ENCODE measurements around the gene ASB13.
"Not testable (repeated sequence)": the region's sequence is repeated elsewhere in the genome, so short reads cannot be mapped to it uniquely, and the experiment has no call there.

ASB13 gene

DNA sequence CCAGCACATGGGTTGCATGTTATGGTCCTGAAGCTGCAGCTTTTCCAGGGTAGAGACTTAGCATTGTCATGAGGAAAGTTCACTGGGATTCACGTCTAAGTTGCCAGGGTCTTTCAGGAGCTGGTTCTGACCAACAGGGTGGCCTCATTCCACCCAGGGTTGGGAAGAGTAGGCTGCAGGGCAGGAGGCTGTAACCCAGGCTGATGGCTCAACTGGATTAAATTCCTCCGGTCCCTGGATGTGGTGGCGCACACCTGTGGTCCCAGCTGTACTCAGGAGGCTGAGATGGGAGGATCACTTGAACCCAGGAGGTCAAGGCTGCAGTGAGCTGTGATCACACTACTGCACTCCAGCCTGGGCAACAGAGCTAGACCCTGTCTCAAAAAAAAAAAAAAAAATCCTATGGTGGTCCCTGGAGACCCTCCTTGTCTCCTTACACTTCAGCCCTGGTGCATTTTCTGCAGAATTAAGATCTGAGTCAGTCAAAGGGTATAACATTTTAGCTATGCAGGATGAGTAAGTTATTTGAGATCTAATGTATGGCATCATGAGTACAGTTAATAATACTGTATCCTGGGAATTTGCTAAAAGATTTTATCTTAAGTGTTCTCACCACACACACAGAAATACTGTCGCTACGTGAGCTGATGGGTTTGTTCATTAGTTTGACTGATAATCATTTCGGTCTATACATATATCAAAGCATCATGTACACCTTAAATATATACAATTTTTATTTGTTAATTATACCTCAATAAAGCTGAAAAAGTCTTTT lies 44.0 kb downstream of the ASB13 start:
- no peak for DNase-seq

DNA sequence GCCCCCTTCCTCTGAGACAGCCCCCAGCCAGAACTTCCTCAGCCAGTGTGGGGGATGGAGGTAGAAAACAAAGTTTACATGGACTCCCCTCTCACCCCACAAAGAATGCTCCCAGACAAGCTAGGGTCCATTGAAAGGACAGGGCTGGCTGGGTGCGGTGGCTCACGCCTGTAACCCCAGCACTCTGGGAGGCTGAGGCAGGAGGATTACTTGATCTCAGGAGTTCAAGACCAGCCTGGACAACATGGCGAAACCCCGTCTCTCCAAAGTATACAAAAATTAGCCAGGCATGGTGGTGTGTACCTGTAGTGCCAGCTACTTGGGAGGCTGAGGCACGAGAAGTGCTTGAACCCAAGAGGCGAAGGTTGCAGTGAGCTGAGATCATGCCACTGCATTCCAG lies 45.0 kb downstream of the ASB13 start:
- DNase-seq: not testable (repeated sequence)

DNA sequence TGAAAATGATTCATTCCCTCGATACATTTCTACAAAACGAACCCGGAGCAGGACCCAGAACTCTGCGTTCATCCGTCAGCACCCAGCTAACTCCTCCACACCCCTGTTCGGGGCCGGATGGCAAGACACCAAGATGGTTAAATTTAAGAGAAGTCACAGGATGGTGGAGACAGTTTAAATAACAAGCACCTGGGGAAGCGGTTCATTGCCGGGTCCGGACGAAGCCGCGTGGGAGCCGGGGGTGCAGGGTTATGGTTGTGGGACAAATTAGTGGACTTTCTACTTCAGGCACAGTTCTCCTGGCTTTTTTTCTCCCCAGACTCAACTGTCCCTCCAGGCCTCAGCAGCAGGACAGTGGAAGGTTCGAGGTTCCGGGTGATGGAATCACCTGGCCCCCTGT lies 45.4 kb downstream of the ASB13 start:
- DNase-seq: no peak

DNA sequence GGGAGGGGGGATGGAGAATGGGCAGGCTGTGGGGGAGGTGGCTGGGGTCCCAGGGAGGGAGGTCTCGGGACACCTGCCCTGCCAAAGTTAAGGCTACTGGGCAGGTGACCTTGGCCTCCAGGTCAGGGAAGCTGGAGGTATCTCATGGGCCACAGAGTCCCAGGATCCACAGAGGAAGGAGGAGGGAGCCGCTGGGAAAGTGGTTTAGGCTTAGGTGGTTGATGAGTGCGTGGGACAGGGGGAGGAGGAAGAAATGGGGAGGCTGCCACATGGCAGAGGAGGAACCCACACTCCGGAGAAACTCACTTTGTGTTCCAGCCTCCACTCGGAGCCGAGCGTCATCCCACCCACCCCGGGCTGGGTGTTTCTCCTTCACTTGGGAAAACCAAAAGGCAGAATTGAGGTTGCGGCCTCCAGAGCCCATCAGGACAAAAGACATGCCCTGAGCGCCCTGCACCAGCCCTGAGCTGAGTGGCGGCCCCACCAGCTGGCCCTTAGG lies 46.1 kb downstream of the ASB13 start:
- no peak for DNase-seq

DNA sequence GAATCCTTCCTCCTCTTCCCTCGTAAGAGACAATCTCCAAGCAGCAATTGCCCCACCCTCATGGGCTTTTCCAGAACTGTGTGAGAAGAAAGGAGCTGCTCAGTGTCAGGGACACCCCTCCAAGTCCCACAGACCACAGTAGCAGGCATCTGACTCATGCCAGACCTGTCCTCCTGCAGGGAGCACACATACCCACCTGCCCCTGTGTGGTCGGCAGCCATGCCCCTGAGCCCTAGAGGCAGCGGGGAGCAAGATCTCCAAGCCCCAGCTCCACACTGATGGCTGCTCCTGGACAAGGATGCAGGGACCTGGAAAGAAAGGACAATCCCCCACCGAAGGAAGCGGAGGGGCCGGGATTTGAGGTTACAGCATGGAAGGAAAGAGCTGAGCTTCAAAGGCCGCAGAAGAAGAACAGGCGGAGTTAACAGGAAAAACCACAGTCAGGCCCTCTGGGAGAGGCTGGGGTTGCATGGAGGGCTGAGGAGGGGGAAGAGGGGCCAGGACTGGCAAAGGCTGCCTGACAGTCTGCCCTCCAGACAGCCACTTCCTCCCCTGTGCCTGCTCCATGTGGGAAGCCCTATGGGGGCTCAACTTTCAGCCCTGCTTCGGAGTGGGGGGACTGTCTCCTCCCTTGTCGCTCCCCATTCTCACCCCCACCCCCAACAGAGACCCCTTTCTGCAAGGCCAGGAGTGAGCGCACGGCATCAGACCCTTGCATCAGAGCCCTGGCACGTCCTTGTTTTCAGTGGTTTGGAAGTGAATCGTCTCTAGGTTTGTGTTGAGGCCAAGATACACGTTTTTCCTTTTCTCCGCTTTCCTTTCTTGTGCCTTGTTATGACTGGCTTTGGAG lies 46.8 kb downstream of the ASB13 start:
- no peak for DNase-seq

DNA sequence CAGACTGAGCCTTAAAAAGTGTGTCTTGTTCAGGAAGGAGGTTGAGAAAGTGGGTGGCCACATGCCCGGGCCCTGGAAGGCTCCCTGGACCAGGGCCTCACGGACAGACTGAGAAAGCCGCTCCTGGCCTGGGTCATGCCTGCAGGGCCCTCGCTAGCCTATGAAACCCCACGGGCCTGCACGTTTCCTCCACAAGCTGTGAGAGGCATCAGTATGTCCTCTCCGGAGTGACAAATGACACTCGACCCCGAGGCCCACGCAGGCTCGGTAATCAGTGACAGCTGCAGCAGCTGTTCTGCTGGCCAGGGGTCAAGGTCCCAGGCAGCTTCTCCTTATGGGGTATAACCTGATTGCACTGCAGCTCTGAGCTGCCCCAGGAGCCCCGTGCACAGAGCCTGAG lies 47.6 kb downstream of the ASB13 start:
- DNase-seq: no peak

DNA sequence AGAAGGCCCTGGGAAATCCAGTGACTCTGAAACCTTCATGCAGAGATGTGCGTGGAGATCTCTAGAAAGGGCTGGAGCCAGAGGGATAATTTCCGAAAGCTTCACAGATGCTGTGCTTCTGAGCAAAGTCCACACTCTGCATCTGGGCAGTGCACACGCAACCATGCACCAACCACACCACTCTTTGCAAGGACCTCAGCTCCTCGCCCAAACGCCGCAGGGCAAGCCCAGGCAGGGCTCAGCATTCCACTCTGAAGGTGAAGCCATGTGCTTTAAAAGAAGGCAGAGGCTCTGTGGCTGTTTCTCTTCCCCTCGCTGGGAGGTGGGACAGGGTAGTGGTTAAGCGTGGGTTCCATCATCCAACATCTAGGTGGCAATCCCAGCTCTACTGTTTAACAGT lies 48.4 kb downstream of the ASB13 start:
- no peak for DNase-seq

DNA sequence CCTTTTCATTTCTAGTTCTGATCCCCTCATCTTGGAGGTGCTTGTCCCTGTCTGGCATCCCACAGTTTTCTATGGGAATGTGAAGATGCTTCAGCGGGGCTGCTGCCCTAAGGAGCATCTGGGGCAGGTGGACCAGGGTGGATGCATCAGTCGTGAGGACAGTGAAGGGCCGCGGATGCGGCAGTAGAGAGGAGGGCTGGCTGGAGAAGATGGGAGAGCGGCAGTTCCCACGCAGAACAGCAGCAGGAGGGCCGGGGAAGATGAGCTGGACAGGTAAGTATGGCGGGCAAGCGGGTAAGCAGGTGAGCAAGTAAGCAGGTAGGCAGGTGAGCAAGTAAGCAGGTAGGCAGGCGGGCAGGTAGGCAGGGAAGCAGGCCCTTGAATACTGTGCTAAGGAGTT lies 48.9 kb downstream of the ASB13 start:
- DNase-seq: no peak

DNA sequence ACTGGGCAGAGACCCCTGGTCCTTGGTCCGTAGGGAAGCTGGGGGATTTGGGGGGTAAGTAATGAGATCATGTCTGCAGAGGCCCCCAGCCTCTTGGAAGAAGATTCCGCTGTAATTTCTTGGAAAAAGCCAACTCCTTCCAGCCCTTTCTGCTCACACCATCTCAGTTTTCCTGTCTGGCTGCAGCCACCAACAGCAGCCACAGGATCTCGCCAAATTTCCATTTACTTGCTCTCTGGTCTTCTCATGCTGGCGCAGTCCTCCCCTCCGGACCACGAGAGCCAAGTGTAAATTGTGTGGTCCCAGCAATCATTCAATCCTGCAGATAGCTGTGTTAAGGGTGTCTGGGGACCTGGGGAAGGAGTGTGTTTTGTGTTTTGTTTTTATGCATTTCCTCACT lies 49.6 kb downstream of the ASB13 start:
- no peak for DNase-seq

DNA sequence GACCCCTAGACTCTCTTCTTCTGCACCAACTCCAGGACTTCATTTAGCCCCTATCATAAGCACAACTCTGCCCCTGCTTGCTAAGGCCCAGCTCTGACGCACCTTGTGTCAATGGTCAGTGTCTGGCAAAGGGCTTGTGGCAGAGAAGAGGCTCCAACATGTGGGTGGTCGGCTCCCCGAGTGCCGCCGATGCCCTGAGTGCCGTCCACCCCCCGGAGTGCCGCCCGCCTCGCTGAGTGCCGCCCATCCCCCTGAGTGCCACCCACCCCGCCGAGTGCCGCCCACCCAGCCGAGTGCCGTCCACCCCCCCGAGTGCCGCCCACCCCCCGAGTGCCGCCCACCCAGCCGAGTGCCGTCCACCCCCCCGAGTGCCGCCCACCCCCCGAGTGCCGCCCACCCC lies 50.3 kb downstream of the ASB13 start:
- no peak for DNase-seq

DNA sequence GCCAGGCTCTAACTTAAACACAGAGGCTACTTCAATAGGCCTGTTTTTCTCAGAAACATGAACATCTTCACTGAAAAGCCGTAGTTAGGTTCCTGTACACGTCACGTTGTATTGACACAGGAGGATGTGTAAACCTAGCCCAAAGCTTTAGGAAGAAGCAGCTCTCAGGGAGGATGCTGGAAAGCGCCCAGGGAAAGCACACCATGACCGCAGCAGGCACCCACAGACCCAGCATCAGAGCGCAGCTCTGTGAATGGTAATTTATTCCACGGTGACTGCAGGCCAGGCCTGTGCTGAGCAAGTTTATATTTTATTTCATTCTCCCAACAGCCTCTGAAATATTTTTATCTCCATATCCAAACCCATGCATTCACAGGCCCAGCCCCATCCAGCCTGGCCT lies 51.1 kb downstream of the ASB13 start:
- DNase-seq: no peak

DNA sequence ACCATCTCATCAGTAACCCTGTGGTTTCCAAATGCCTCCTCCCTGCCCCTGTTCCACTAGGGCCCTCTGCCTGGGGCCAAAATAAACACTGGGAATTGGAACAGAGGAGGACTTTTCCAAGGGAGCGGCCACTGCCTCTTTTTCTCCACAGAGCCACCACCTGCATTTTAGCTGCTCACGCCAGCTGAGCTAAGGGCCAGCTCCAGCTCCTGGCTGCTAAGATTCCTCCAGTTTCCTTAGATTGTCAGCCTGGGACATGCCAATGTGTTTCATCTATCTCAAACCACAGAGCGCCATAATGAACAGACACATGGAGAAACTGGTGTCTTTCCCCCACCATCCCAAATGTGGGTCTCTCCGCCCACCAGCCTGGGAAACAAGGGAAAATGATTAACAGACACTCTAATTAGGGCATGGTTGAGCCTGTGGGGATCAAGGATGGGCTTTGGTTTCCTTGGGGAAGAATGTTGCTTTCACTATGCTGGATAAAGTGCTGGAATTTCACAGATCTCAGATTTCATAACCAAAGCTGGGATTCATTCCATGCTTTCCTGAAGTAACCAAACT lies 52.2 kb downstream of the ASB13 start:
- no peak for DNase-seq

DNA sequence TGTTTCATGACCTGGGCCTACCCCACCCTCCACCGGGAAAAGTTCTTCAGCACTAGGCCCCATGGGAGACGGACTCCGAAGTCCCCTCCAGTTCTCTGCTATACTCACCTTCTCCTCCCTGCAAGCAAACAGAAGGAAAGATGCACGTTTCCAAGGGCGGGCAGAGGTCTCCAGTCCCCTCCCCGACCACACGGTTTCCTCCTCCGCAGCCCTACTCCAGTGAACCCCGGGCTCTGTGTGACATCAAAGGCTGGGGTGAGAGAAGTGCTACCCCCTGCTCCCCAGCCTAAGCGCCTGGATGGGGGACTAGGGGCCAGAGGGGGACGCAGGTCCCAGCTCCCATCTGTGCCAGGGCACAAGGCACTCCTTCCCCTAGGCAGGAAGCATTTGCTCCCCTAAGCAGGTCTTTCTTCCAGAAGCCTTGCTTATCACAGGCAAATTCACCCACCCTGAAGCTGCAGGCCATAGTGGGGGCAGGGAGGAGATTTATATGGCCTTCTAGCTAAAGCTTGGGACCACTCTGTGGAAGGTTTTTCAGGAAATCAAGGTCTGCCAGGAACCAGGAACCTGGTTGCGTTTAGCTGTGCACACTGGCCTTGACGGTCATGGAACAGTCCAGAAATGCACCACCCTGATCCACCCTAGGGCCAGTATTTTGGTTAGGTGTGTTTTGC lies 52.8 kb downstream of the ASB13 start:
- no peak for DNase-seq

DNA sequence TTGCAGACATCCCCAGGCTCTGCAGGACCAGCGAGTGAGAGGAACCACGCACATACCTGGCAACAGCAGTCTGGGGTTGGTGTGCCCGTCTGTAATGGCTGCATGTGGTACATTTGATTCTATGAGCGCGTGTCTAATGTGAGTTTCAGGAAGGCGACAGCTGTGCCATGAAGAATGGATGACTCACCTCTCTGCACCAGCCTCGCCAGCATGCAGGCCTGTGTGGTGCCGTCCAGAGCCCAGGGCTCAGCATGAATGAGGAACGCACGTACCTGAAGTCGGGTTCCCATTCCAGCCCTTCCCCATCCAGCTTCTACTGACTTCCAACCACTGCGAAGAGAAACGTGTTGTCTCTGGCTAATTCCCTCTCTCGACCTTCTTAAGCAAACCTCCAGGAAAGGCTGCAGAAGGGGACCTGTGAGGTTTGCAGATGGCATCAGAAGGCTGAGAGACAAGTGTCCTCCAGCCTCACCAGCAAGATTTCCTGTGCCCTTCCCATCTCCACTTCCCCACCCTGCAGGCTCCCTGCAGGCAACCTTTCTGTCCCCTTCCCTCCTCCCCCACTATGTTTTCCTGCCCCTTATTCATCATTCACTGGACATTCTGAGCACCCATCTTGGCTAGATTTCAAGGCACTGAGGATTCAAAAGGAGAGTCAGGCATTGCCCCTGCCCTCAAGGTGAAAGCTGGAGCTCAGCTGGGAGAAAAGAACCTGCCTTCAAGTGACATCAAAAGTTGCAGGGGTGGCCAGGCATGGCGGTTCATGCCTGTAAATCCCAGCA lies 54.3 kb downstream of the ASB13 start:
- no peak for DNase-seq

DNA sequence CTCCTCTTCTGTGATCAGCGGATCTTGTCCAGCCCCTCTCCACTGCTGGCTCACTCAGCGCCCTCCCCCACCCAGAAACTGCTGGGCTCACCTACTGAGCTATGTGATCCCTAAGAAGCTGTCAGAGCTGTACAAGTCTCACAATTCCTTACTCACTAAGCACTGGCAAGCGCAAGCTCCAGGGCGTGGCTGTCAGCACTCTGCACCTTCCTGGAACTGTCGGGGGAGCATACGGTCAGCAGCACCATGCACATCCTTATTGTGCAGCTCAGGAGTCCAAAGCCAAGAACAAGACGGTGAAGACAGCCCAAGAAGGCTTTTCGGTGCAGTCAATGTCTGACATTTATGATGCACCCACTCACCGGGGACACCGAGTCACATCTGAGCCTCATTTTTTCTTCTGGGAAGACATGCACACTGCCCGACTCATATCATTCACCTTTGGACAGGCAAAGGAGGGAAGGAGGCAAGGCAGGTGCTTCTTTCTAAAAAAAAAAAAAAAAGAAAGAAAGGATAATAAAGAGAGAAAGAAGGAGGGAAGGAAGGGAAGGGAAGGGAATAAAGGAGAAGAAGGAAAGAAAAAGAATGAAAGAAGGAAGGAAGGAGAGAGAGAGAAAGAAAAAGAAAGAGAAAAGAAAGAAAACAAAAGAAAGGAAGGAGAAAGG lies 56.3 kb downstream of the ASB13 start:
- no peak for DNase-seq

DNA sequence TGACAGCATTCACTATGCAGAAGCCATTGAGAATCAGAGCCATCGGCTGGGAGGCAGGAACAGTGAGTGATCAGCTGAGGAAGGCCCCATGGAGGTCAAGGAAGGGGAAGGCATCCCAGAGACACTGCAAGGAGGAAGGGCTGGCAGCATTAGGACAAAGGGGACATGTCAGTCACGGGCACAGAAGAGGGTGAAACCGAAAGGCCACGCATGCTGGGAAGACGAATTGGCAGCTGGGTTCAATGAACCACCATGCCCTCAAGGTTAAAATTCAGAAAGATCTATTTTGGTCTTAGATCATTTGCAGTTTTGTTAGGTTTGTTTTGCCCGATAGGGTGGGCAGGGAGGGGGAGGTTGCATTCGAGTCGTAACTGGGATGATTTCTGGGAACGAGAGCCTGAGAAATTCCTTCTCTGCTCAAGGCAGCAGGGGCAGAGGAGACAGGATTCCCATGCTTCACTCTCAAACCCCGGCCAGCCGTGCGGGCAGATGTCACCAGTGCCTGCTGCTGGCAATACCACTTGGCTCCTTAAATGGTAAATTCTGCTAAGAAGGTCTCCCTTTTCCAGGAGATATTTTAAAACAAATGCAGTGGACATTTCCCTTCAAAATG lies 57.7 kb downstream of the ASB13 start:
- no peak for DNase-seq

DNA sequence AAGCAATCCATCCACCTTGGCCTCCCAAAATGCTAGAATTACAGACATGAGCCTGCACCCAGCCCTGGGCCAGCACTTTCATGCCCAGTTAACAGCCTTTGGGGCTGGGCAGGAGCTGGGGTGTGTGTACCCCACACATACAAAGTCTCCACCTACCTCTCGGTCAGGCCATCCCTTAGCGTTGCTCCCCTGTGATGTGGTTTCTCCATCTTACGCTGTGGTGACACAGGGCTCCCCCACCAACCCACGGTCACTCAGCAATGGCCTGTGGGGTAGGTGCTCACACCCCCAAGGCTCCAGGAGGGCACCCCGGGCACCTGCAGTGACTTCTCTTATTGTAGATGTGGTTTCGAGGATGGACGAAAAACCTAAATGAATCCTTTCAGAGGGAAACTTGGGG lies 58.8 kb downstream of the ASB13 start:
- no peak for DNase-seq

DNA sequence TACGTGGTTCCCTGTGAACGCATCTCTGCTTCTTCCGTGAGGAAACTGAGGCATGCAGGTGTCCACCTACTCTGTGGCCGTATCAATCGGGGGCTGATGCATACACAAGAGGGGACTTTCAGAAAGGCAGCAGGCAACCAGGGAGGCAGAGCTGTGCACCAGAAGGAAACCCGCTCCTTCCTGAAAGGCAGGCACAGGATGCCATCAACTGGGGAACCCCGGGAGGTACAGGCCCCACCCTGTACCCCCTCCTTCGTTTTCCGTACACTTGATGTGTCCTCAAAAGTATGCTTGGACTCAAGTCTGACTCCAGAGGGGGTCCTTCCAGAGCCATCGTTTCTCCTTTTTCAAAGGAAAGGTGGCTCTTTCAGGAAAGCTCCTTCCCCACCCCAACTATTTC lies 59.5 kb downstream of the ASB13 start:
- DNase-seq: no peak

DNA sequence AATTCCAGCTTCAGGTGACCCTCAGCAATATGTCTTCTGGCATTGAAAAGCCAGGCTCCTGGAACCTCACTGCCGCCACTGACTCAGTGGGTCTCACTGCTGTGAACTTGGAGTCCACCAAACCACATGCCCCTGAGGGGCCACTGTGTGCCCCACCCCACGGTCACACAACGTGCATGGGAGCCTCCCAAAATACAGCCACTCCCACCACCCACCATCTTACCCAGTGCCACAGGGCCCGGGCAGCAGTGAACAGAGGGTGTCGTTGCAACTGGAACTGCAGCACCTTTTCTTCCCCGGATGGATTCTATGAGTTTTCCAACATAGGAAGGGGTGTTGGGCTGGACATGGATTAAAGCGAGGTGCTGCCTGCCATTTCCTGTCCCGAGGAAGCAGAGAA lies 60.1 kb downstream of the ASB13 start:
- DNase-seq: no peak

DNA sequence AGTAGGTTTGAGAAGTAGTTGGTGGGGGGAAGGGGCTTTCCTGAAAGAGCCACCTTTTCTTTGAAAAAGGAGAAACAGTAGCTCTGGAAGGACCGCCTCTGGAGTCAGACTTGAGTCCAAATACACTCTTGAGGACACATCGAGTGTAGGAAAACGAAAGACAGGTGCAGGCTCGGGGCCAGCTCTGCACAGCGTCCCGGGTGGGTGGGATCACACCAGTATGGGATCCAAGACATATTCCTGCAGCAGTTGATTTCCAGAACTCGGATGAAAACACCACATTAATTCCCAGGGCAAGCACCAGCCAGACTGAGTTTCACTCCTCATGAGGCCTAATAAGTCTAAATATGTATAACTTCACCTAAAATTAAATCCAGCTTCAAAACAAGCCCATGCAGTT lies 61.4 kb downstream of the ASB13 start:
- no peak for DNase-seq

DNA sequence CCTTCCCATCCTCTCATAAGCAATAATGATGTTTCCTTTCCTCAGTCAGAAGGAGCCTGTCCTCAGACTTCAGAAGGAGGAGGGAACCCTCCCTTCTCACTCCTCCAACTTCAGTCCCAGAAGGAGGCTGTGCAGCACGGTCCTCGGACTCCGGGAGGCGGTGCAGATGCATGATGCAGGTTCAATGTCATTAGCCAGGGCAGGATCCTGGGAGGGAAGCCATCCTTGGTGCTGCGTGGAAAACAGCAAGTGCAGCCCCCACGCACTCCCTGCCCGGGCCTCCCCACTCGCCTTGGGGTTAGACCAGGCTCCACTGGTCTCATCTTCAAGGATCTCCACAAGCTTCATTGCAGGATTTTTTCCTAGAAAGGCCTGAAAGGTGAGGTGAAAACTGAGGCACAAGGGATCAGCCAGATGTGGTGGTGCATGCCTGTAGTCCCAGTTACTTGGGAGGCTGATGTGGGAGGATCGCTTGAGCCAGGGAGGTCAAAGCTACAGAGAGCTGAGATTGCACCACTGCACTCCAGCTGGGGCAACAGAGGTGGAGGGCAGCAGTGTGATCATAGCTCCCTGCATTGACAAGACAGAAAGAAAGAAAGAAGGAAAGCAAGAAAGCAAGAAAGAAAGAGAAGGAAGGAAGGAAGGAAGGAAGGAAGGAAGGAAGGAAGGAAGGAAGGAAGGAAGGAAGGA lies 62.0 kb downstream of the ASB13 start:
- no peak for DNase-seq
